ENCODE results near the gene PCYOX1L.
A peak's percentile ranks its signal among the peaks of the same experiment; 100 is the strongest.

DNA sequence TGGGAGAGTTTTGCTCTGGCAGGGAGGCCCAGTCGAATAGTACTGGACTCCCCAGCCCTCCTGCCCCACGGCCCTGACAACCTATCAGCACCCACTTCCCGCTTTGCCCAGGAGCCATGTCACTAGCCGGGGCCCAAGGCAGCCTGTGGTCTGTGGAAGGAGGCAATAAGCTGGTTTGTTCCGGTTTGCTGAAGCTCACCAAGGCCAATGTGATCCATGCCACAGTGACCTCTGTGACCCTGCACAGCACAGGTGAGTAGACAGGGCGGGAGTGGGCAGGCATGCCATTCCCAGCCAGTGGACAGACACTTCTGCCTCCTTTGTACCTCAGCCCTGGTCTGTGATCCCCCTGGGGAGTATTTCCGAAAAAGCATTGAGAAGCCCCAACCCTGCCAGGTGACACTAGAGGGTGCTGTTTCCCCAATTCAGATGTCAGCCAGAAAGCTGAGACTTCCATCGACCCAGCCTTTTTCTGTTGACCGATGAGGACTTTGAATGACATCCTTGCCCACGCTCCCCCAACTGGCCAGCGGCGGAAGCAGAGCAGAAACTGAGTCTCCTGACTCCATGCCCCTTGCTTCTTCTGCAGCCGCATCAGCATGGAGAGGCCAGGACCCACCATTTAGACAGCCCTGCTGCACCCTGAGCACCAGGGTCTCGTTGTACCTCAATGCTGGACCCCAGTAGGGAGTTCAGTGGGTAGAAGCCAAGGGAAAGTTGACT is 9.6 kb downstream of the PCYOX1L start:
- TF ChIP-seq, protein P1, sequence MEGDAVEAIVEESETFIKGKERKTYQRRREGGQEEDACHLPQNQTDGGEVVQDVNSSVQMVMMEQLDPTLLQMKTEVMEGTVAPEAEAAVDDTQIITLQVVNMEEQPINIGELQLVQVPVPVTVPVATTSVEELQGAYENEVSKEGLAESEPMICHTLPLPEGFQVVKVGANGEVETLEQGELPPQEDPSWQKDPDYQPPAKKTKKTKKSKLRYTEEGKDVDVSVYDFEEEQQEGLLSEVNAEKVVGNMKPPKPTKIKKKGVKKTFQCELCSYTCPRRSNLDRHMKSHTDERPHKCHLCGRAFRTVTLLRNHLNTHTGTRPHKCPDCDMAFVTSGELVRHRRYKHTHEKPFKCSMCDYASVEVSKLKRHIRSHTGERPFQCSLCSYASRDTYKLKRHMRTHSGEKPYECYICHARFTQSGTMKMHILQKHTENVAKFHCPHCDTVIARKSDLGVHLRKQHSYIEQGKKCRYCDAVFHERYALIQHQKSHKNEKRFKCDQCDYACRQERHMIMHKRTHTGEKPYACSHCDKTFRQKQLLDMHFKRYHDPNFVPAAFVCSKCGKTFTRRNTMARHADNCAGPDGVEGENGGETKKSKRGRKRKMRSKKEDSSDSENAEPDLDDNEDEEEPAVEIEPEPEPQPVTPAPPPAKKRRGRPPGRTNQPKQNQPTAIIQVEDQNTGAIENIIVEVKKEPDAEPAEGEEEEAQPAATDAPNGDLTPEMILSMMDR (IDR thresholded peaks at IDR 0.05; ENCODE audit: low read depth, low read length), result peak; percentile 68
- no peak for TF ChIP-seq EZH2phosphoT487 (IDR thresholded peaks at IDR 0.05; ENCODE audit: low read depth)
